Activated naive CD8-positive, alpha-beta T cell treated with anti-CD3 and anti-CD28 coated beads, Interleukin-2, amount 10 ng/mL, durations not matched to agents 7 days and 5 days (primary cell): ENCODE data around the gene HOXD12. TPM values are rescaled to one million over a fixed set of nuclear protein-coding genes. Genes with fewer than 3 reads are reported as not detected.
A peak's percentile ranks its signal among the peaks of the same experiment; 100 is the strongest.

Experiments
- ATAC-seq: fragments of 150-1000 bp; cut with Tn5 transposase; one replicate; pipeline ENCODE4 v1.10.0; 2021; ENCODE audit warnings: low read depth, moderate library complexity
- POLR2A ChIA-PET: fragments of 350-600 bp; sonication (Branson Sonifier 250); formaldehyde crosslinking; loops from one replicate; lab custom pipeline; 2021; ENCODE audit warnings: antibody characterized with exemption; lab: Charles Lee
- DNase-seq: peaks from one replicate; pipeline ENCODE4 v3.0.0; 2021
- H3K27ac Mint-ChIP-seq: one replicate; pipeline ENCODE4 v1.8.0; 2022; ENCODE audit warnings: mild to moderate bottlenecking, mixed read lengths
- H3K27me3 Mint-ChIP-seq: one replicate; pipeline ENCODE4 v1.8.0; 2022; ENCODE audit warnings: mild to moderate bottlenecking, moderate library complexity, mixed read lengths
- H3K36me3 Mint-ChIP-seq: one replicate; pipeline ENCODE4 v1.8.0; 2021; ENCODE audit warnings: mild to moderate bottlenecking, mixed read lengths
- H3K4me1 Mint-ChIP-seq: one replicate; pipeline ENCODE4 v1.8.0; 2021; ENCODE audit warnings: mixed read lengths
- H3K4me3 Mint-ChIP-seq: one replicate; pipeline ENCODE4 v1.8.0; 2022; ENCODE audit warnings: mild to moderate bottlenecking, moderate library complexity, mixed read lengths
- H3K9me3 Mint-ChIP-seq: one replicate; pipeline ENCODE4 v1.8.0; 2021; ENCODE audit warnings: mixed read lengths
- microRNA-seq: library from miRNA; unstranded; fragments of <30 nt; microRNA quantifications from one replicate; pipeline ENCODE4 v1.2.0, GENCODE V29; 2022
- total RNA-seq, 2 experiments: library from RNA; stranded (reverse); gene quantifications; one replicate each; pipeline ENCODE4 v1.2.3, GENCODE V29; 2021

HOXD12 gene
- total RNA-seq, 2 experiments from 2014 or later, result not detected

- no peak overlapping the region for H3K27ac Mint-ChIP-seq
- H3K4me1 Mint-ChIP-seq, result peaks cover 5% of the 10 kb centered on the region
- H3K4me3 Mint-ChIP-seq, result no peak overlapping the region
- H3K36me3 Mint-ChIP-seq, result no peaks in the 10 kb centered on the region
- DNase-seq, result no peak
- H3K27me3 Mint-ChIP-seq, result peaks cover 90% of the 10 kb centered on the region
- ATAC-seq, result no peak
- POLR2A ChIA-PET, result no interaction called here
- H3K9me3 Mint-ChIP-seq, result peaks cover 2% of the 10 kb centered on the region
Observed at GRCh38 chr2:176148751-176149421, 49.3 kb downstream of the HOXD12 start.

GRCh38 chr2:176149481-176149938 is 49.9 kb downstream of the HOXD12 start:
- no peak for DNase-seq
- Mint-ChIP-seq H3K4me3 (no peak overlapping the region), H3K4me1 (peaks cover 5% of the 10 kb centered on the region), H3K27me3 (peaks cover 91% of the 10 kb centered on the region), H3K27ac (no peak overlapping the region), H3K9me3 (peaks cover 2% of the 10 kb centered on the region), H3K36me3 (no peaks in the 10 kb centered on the region)
- POLR2A ChIA-PET, result no interaction called here
- no peak for ATAC-seq

- DNase-seq (no peak), ATAC-seq (no peak)
- Mint-ChIP-seq H3K9me3 (peaks cover 2% of the 10 kb centered on the region), H3K36me3 (no peaks in the 10 kb centered on the region), H3K4me3 (no peak overlapping the region), H3K4me1 (peaks cover 5% of the 10 kb centered on the region), H3K27me3 (peaks cover 91% of the 10 kb centered on the region), H3K27ac (no peak overlapping the region)
- POLR2A ChIA-PET, result no interaction called here
Observed at GRCh38 chr2:176149939-176150583, 50.5 kb downstream of the HOXD12 start.

GRCh38 chr2:176150584-176151441 is 51.2 kb downstream of the HOXD12 start:
- Mint-ChIP-seq H3K27ac (no peak overlapping the region), H3K9me3 (peaks cover 2% of the 10 kb centered on the region), H3K27me3 (peaks cover 91% of the 10 kb centered on the region), H3K36me3 (no peaks in the 10 kb centered on the region), H3K4me3 (no peak overlapping the region), H3K4me1 (peaks cover 5% of the 10 kb centered on the region)
- POLR2A ChIA-PET, result no interaction called here
- DNase-seq, result no peak
- ATAC-seq, result no peak

- no peaks in the 10 kb centered on the region for H3K36me3 Mint-ChIP-seq
- DNase-seq, result no peak
- H3K4me1 Mint-ChIP-seq, result peaks cover 5% of the 10 kb centered on the region
- no peak within 1 kb of the TSS for H3K27ac Mint-ChIP-seq
- no peak within 1 kb of the TSS for H3K4me3 Mint-ChIP-seq
- H3K27me3 Mint-ChIP-seq, result peaks cover 91% of the 10 kb centered on the region
- ATAC-seq, result no peak
- POLR2A ChIA-PET, result no interaction called here
- peaks cover 2% of the 10 kb centered on the region for H3K9me3 Mint-ChIP-seq
Observed at GRCh38 chr2:176151442-176152287, 52.1 kb downstream of the HOXD12 start, which contains the start of gene HOXD4. HOXD4 (plus strand) TSS chr2:176151550; CDS start chr2:176151634, 84 bp downstream.

Small RNA genes within 50 kb of the gene (microRNA-seq; reads per million reads assigned to microRNA genes)
- gene MIR10B, result 7.7 reads per million, percentile 6 among the genes with 10 or more reads in this experiment

Other genes starting within 250 kb of the HOXD12 start
- gene LNPK, start 97.5 kb upstream of the HOXD12 start, total RNA-seq, result 10 to 100 TPM; 41.5 to 45.4 TPM
- gene EVX2, start 15.8 kb upstream of the HOXD12 start, total RNA-seq, result not detected
- gene HOXD13, start 7.1 kb upstream of the HOXD12 start, total RNA-seq, result not detected
- not detected for gene HOXD11, start 7.5 kb downstream of the HOXD12 start, total RNA-seq
- gene HOXD10, start 17.0 kb downstream of the HOXD12 start, total RNA-seq, result not detected
- gene HOXD9, start 22.9 kb downstream of the HOXD12 start, total RNA-seq, result not detected
- gene HOXD8, start 29.9 kb downstream of the HOXD12 start, total RNA-seq, result not detected
- gene HOXD4, start 51.8 kb downstream of the HOXD12 start, total RNA-seq, result not detected
- gene HOXD3, start 57.5 kb downstream of the HOXD12 start, total RNA-seq, result not detected
- not detected for gene HOXD1, start 88.9 kb downstream of the HOXD12 start, total RNA-seq
- gene MTX2, start 169.6 kb downstream of the HOXD12 start, total RNA-seq, result 10 to 100 TPM; 11.4 to 12.7 TPM